ENCODE data around the gene SLC24A3.

The SLC24A3 gene

GRCh38 chr20:19725814-19726525 is 513.5 kb downstream of the SLC24A3 start:
- Histone ChIP-seq H2BK12ac (ENCODE audit: low read length) (no peak overlapping the region), H4K91ac (ENCODE audit: low read depth, low read length, poor library complexity) (no peak overlapping the region), H3K18ac (ENCODE audit: low read length) (no peak overlapping the region), H3K4ac (ENCODE audit: low read length) (no peak overlapping the region), H3K79me1 (ENCODE audit: low read depth, low read length) (peaks cover 1% of the 10 kb centered on the region), H3K27me3 (ENCODE audit: control insufficient read depth in 3 of 3, insufficient read depth in 3 of 3, low read depth in 1 of 3, low read length in 3 of 3) (no peaks in the 10 kb centered on the region), H3K23ac (ENCODE audit: low read depth, low read length, poor library complexity) (no peak overlapping the region), H3K9me3 (replicated peaks in 1 of 2; ENCODE audit: control insufficient read depth in 2 of 2, insufficient read depth in 1 of 2, low read depth in 1 of 2, low read length in 2 of 2) (no peaks in the 10 kb centered on the region), H2BK120ac (ENCODE audit: low read depth, low read length) (no peak overlapping the region), H3K4me1 (ENCODE audit: control insufficient read depth in 2 of 2, insufficient read depth in 1 of 2, low read depth in 1 of 2, low read length in 2 of 2) (no peaks in the 10 kb centered on the region), H3K4me3 (ENCODE audit: low read length in 2 of 2) (no peak overlapping the region), H3K9ac (ENCODE audit: low read depth, low read length, poor library complexity) (no peak overlapping the region), H2BK15ac (ENCODE audit: low read length) (no peak overlapping the region), H4K8ac (ENCODE audit: low read depth, low read length) (no peak overlapping the region), H3K27ac (replicated peaks; ENCODE audit: low read length) (no peak overlapping the region), H2AK5ac (ENCODE audit: low read depth, low read length) (no peak overlapping the region), H2BK5ac (ENCODE audit: low read length) (no peak overlapping the region), H3K14ac (ENCODE audit: low read length) (no peak overlapping the region), H3K4me2 (ENCODE audit: insufficient read depth, low read length, poor library complexity, severe bottlenecking) (no peak overlapping the region), H2AFZ (ENCODE audit: low read length) (no peak overlapping the region), H3K36me3 (replicated peaks in 1 of 2; ENCODE audit: control insufficient read depth in 2 of 2, insufficient read depth in 2 of 2, low read length in 2 of 2) (no peaks in the 10 kb centered on the region)
- WGBS, 2 donors (ENCODE audit: extremely low coverage in 2 of 2, insufficient read length in 2 of 2, insufficient replicate concordance in 1 of 2) = no CpG with 5 or more reads among the region's 1 CpG
- DNase-seq (ENCODE audit: low spot score) = no peak

GRCh38 chr20:19727251-19727847 is 514.9 kb downstream of the SLC24A3 start:
- Histone ChIP-seq H3K18ac (ENCODE audit: low read length) (no peak overlapping the region), H3K27ac (replicated peaks; ENCODE audit: low read length) (no peak overlapping the region), H3K4me2 (ENCODE audit: insufficient read depth, low read length, poor library complexity, severe bottlenecking) (no peak overlapping the region), H3K14ac (ENCODE audit: low read length) (no peak overlapping the region), H2BK15ac (ENCODE audit: low read length) (no peak overlapping the region), H3K79me1 (ENCODE audit: low read depth, low read length) (peaks cover 1% of the 10 kb centered on the region), H3K4me3 (ENCODE audit: low read length in 2 of 2) (no peak overlapping the region), H3K9ac (ENCODE audit: low read depth, low read length, poor library complexity) (no peak overlapping the region), H2AFZ (ENCODE audit: low read length) (no peak overlapping the region), H2AK5ac (ENCODE audit: low read depth, low read length) (no peak overlapping the region), H4K91ac (ENCODE audit: low read depth, low read length, poor library complexity) (no peak overlapping the region), H3K23ac (ENCODE audit: low read depth, low read length, poor library complexity) (no peak overlapping the region), H2BK5ac (ENCODE audit: low read length) (no peak overlapping the region), H2BK120ac (ENCODE audit: low read depth, low read length) (no peak overlapping the region), H4K8ac (ENCODE audit: low read depth, low read length) (no peak overlapping the region), H3K36me3 (replicated peaks in 1 of 2; ENCODE audit: control insufficient read depth in 2 of 2, insufficient read depth in 2 of 2, low read length in 2 of 2) (no peaks in the 10 kb centered on the region), H2BK12ac (ENCODE audit: low read length) (no peak overlapping the region), H3K27me3 (ENCODE audit: control insufficient read depth in 3 of 3, insufficient read depth in 3 of 3, low read depth in 1 of 3, low read length in 3 of 3) (no peaks in the 10 kb centered on the region), H3K9me3 (replicated peaks in 1 of 2; ENCODE audit: control insufficient read depth in 2 of 2, insufficient read depth in 1 of 2, low read depth in 1 of 2, low read length in 2 of 2) (no peaks in the 10 kb centered on the region), H3K4ac (ENCODE audit: low read length) (no peak overlapping the region), H3K4me1 (ENCODE audit: control insufficient read depth in 2 of 2, insufficient read depth in 1 of 2, low read depth in 1 of 2, low read length in 2 of 2) (no peaks in the 10 kb centered on the region)
- DNase-seq (ENCODE audit: low spot score) = no peak
- no CpG with 5 or more reads among the region's 10 CpGs for WGBS, 2 donors (ENCODE audit: extremely low coverage in 2 of 2, insufficient read length in 2 of 2, insufficient replicate concordance in 1 of 2)

- WGBS, 2 donors (ENCODE audit: extremely low coverage in 2 of 2, insufficient read length in 2 of 2, insufficient replicate concordance in 1 of 2) = no CpG with 5 or more reads among the region's 4 CpGs
- peaks cover 0 to 2% of the 10 kb centered on the region in 2 donors for H3K4me1 ChIP-seq (ENCODE audit: control insufficient read depth in 2 of 2, insufficient read depth in 1 of 2, low read depth in 1 of 2, low read length in 2 of 2)
- H3K9me3 ChIP-seq (replicated peaks in 1 of 2; ENCODE audit: control insufficient read depth in 2 of 2, insufficient read depth in 1 of 2, low read depth in 1 of 2, low read length in 2 of 2) = no peaks in the 10 kb centered on the region
- H2BK12ac ChIP-seq (ENCODE audit: low read length) = no peak overlapping the region
- no peak overlapping the region for H3K14ac ChIP-seq (ENCODE audit: low read length)
- no peak overlapping the region for H2BK15ac ChIP-seq (ENCODE audit: low read length)
- no peak overlapping the region for H3K4ac ChIP-seq (ENCODE audit: low read length)
- H3K27me3 ChIP-seq (ENCODE audit: control insufficient read depth in 3 of 3, insufficient read depth in 3 of 3, low read depth in 1 of 3, low read length in 3 of 3) = no peaks in the 10 kb centered on the region
- H3K23ac ChIP-seq (ENCODE audit: low read depth, low read length, poor library complexity) = no peak overlapping the region
- H4K91ac ChIP-seq (ENCODE audit: low read depth, low read length, poor library complexity) = no peak overlapping the region
- H3K4me3 ChIP-seq (ENCODE audit: low read length in 2 of 2) = no peak overlapping the region
- no peak overlapping the region for H3K27ac ChIP-seq (replicated peaks; ENCODE audit: low read length)
- no peak overlapping the region for H3K9ac ChIP-seq (ENCODE audit: low read depth, low read length, poor library complexity)
- H3K79me1 ChIP-seq (ENCODE audit: low read depth, low read length) = no peaks in the 10 kb centered on the region
- no peak overlapping the region for H4K8ac ChIP-seq (ENCODE audit: low read depth, low read length)
- no peak overlapping the region for H3K4me2 ChIP-seq (ENCODE audit: insufficient read depth, low read length, poor library complexity, severe bottlenecking)
- H3K18ac ChIP-seq (ENCODE audit: low read length) = no peak overlapping the region
- H2AK5ac ChIP-seq (ENCODE audit: low read depth, low read length) = no peak overlapping the region
- no peak overlapping the region for H2AFZ ChIP-seq (ENCODE audit: low read length)
- no peak overlapping the region for H2BK120ac ChIP-seq (ENCODE audit: low read depth, low read length)
- H2BK5ac ChIP-seq (ENCODE audit: low read length) = no peak overlapping the region
- no peak for DNase-seq (ENCODE audit: low spot score)
- no peaks in the 10 kb centered on the region for H3K36me3 ChIP-seq (replicated peaks in 1 of 2; ENCODE audit: control insufficient read depth in 2 of 2, insufficient read depth in 2 of 2, low read length in 2 of 2)
These were observed 517.2 kb downstream of the SLC24A3 start for GRCh38 chr20:19729672-19730071.

- Histone ChIP-seq H3K4me1 (ENCODE audit: control insufficient read depth in 2 of 2, insufficient read depth in 1 of 2, low read depth in 1 of 2, low read length in 2 of 2) (peaks cover 0 to 11% of the 10 kb centered on the region in 2 donors), H3K4me3 (ENCODE audit: low read length in 2 of 2) (no peak overlapping the region), H2BK15ac (ENCODE audit: low read length) (no peak overlapping the region), H2BK12ac (ENCODE audit: low read length) (no peak overlapping the region), H3K36me3 (replicated peaks in 1 of 2; ENCODE audit: control insufficient read depth in 2 of 2, insufficient read depth in 2 of 2, low read length in 2 of 2) (no peaks in the 10 kb centered on the region), H4K8ac (ENCODE audit: low read depth, low read length) (no peak overlapping the region), H2BK5ac (ENCODE audit: low read length) (no peak overlapping the region), H4K91ac (ENCODE audit: low read depth, low read length, poor library complexity) (no peak overlapping the region), H2AFZ (ENCODE audit: low read length) (no peak overlapping the region), H2BK120ac (ENCODE audit: low read depth, low read length) (no peak overlapping the region), H3K23ac (ENCODE audit: low read depth, low read length, poor library complexity) (no peak overlapping the region), H3K4ac (ENCODE audit: low read length) (no peak overlapping the region), H3K9me3 (replicated peaks in 1 of 2; ENCODE audit: control insufficient read depth in 2 of 2, insufficient read depth in 1 of 2, low read depth in 1 of 2, low read length in 2 of 2) (no peaks in the 10 kb centered on the region), H3K79me1 (ENCODE audit: low read depth, low read length) (no peaks in the 10 kb centered on the region), H3K4me2 (ENCODE audit: insufficient read depth, low read length, poor library complexity, severe bottlenecking) (no peak overlapping the region), H3K27ac (replicated peaks; ENCODE audit: low read length) (no peak overlapping the region), H3K18ac (ENCODE audit: low read length) (no peak overlapping the region), H3K27me3 (ENCODE audit: control insufficient read depth in 3 of 3, insufficient read depth in 3 of 3, low read depth in 1 of 3, low read length in 3 of 3) (no peaks in the 10 kb centered on the region), H3K9ac (ENCODE audit: low read depth, low read length, poor library complexity) (no peak overlapping the region), H2AK5ac (ENCODE audit: low read depth, low read length) (no peak overlapping the region), H3K14ac (ENCODE audit: low read length) (no peak overlapping the region)
- no peak for DNase-seq (ENCODE audit: low spot score)
- WGBS, 2 donors (ENCODE audit: extremely low coverage in 2 of 2, insufficient read length in 2 of 2, insufficient replicate concordance in 1 of 2) = no CpG with 5 or more reads among the region's 7 CpGs
These were observed 518.3 kb downstream of the SLC24A3 start for GRCh38 chr20:19730706-19731105.
